ENCODE results near the gene ZSCAN16.

ZSCAN16 gene

DNA sequence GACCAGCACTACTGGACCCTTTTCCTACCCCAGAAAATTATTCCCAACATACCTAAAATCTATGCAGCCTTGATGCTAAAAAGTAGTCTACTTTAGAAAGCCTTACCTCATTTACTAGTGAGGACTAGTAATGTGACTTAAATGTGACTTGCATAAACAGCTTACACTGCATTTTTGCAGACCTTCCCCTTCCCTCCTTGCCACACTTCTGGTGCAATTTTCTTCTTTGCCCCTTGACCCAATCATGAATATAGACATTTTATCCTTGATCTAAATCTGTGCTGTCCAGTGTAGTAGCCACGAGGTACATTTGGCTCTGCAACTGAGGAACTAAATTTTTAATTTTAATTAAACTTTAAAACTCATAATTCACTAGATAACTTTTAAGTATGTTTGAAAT, 10.3 kb downstream of the ZSCAN16 start:
- DNase-seq, result no peak

DNA sequence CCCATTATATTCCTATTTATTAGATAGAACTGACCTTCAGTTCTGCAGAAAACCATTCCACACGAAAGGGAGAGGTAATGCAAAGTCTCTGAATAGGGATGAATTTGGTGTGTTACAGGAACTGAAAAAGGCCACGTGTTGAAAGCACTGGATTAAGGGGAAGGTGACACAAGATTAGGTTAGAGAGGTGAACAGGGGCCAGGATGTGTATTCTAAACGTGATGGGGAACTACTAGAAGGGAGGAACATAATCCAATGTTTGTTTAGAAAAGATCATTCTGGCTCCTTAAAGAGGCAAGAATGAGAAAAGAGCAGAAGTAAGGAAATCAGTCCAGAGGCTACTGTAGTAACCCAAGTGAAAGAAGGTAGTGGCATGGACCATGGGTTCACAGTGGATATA, 11.0 kb downstream of the ZSCAN16 start:
- DNase-seq, result no peak

DNA sequence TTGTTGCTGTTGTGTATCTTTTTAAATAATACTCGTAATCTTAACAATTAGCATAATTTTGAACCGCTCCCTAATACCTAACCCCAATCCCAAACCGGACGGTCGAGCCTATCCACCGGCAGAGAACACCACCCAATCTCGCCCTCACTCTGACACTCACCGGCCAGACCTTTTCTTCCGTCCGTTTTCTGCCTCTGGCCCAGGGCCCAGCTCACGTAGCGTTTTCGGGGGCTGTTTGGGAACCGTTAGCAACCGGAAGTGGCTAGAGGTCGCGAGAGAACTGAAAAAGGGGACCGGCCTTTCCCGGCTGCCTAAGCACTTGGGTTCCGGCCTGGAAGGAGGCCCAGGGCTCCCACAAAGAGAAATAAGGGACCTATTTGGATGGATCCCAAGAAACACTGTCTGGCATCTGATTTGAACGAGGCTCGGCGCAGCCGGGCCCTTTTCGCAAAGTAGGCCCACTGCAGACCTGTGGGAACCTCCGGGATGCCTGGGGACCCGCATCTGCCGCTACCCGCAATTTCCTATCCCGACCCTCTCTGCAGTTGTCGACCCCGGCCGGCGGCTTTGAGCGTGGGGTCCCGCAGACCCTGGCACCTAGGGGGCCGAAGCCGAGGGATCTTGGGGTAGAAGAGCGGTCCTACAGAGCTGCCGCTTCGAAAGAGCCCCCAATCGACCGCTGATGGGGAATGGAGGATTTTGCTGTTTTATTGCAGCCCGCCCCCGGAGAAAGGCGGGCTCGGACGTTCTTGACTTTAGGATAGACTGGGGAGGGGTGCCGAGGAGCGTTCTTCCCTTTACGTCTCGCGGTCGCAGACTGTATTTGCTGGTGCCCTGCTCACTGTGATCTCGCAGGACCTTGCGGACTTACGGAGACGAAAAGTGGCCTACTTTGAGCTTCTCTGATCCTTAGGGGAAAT, 12.4 kb downstream of the ZSCAN16 start:
- DNase-seq, result peak; percentile 56 to 86

DNA sequence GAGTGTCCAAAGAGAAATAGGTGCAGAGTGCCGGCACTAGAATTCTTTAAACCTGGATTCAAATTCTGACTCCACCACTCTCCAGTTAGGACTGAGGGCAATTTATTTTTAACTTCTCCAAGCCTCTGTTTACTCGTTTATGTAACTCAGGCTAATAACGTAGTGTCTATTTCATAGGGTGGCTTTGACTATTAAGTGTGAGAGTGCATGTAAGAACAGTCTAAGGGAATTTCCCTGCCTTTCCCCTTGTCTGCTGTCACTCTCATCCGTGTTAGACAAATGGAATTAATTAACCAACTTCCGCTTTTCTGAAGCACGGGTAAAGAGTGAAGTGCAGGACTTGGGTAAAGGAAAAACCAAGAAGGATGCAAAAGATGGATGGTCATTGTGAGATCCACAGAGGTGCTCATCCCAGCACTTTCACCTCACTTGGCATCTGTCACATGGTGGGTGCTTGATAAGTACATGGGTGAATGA, 13.1 kb downstream of the ZSCAN16 start:
- DNase-seq, result no peak

DNA sequence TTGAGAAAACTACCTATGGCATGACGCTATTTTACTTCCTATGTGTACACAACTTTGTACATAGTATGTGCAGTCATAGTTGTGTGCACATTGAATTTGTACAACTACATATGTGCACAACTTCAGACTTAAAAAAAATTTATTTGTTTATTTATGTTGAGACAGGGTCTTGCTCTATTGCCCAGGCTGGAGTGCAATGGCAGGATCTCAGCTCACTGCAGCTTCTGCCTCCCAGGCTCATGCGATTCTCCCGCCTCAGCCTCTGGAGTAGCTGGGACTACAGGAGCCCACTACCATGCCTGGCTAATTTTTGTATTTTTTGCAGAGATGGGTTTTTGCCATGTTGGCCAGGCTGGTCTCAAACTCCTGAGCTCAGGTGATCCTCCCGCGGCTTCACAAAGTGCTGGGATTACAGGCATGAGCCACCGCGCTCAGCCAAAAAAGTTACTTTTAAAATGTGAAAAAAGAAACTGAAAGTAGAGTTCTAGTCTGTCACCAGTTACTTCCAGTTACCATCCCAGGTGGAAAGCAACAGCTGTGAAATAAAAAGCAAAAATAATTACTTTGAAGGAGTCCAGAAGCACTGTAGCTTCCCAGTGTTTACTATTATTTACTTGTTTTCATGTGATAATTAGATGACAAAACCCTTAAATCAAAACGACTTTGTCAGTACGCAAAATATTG, 15.6 kb downstream of the ZSCAN16 start:
- no peak for DNase-seq

DNA sequence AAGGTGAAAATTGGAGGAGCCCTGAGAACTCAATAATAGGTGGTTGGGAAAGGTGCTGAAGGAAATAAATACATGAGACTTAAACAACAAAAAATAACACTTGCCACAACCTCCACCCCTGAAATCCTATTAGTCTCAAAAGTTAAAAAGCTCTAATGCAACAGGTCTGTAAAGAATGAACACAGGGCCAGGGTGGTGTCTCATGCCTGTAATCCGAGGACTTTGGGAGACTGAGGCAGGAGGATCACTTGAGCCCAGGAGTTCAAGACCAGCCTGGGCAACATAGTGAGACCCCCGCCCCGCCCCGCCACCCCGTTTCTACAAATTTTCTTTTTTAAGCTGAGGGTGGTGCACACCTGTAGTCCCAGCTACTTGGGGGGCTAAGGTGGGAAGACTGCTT, 16.2 kb downstream of the ZSCAN16 start:
- DNase-seq, result no peak

DNA sequence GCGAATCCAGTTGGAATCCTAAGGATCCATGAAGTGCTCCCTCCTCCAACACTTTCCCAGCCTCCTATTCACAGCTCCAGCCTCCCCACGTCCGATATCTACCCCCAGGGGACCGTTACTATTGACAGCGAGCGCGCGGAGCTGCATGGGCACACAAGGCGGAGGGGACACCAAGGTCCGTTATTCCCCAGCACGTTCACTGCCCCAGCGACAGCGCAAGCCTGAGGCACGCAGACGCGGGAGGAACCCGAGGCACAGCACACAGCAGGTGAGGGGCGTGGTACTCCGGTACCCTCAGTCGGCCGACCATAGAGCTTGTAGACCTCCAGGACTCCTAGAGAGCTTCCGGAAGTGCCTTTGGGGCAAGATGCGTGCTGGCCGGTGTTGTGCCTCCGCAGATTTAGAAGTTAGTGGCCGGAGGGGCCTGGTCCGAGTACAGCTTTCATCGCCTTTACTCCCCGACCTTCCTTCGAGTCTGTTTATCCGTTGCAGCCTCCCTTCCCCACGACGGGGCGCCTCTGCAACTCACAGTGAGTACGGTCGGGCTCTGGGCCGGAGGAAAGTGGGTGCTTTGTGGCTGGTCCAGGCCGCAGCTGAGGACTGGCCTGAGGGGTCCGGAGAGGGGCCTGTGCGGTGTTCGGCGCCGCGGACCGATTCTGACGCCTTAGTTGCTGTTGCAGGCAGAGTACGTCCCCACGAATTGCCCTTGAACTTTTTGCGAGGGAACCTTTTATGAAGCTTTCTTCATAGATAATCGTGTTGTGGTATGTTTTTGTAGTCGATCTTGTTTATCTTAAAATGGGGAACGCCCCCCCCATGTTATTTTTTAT, 17.3 kb downstream of the ZSCAN16 start, which contains the start of gene ZKSCAN8:
ZKSCAN8 (plus strand) TSS at position 384 of the 830 bp plus-strand sequence. CDS start 6,525 bp downstream, outside the sequence.
- peak; percentile 69 to 78 for DNase-seq

DNA sequence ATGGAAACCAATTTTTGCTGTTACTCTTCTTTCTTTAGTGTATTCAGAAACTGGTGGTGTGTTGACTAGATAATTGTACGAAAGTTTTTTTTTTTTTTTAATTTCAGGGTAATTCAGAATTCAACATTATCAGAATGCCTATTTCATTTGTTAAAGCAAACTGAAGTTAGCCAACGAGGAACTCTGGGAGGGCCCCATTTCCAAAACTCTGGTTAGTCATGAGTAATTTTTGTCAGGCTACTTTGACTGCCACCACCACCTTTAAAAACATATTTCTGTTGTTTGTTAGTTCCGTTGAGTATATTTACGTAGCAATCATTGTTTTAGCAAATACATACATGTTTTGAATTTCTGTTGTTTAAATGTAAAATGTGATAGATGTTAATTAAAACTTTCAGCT, 18.0 kb downstream of the ZSCAN16 start:
- no peak for DNase-seq

DNA sequence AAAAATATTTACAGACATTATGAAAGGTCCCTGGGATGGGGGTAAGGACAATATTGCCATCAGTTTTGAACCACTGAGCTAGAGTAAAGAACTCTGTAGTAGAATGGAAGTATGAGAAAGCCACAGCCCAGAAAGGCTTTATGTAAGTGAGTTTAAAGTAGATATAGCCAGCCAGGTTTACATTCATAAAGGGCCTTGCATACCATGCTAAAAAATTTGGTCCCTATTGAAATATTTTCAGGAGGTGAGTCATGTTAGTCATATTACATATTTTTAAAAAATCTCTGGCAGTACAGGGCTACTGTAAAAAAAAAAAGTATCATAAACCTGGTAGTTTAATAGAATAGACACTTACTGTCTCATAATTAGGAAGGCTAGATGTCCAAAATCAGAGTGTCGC, 20.8 kb downstream of the ZSCAN16 start:
- no peak for DNase-seq

DNA sequence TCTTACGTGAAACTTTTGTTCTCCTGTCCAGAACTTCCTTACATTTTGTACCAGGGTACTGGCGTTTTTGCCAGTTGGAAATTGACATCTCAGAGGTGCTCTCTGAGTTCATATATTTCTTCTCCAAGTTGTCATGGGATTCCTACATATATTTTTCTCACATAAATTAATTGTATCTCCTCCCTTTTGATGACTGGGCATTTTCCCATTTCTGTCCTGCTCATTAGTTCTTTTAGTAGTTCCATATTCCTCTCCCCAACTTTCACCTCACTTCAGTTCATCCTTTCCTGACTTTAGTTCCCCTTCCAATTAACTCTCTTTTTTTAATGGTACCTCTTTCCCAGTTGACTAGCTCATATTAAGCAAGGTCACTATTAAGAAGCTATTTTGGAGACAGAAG, 28.1 kb downstream of the ZSCAN16 start:
- no peak for DNase-seq

DNA sequence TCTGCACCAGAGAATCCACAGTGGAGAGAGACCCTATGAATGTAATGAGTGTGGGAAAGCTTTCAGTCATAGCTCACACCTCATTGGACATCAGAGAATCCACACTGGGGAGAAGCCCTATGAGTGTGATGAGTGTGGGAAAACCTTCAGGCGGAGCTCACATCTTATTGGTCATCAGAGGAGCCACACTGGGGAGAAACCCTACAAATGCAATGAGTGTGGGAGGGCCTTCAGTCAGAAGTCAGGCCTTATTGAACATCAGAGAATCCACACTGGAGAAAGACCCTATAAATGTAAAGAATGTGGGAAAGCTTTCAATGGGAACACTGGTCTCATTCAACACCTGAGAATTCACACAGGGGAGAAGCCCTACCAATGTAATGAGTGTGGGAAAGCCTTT, 29.1 kb downstream of the ZSCAN16 start:
- DNase-seq, result no peak

DNA sequence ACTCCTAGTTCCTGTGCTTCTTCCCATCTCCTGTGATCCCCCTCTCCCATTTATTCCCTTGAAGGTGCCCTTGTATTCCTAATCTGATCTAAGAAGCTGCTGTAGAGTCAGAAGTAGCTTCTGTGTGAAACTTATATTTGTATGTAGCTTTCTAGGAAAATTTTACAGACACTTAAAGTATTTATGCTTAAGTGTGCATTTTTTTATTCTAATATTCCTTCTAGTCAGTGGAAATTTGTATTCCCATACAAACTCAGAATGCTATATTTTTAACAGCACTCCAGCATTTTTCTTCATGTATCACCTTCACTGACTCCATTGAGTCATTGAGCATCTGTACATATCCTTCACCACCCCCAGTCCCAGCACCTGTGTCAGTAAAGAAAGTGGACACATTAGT, 29.9 kb downstream of the ZSCAN16 start:
- no peak for DNase-seq

DNA sequence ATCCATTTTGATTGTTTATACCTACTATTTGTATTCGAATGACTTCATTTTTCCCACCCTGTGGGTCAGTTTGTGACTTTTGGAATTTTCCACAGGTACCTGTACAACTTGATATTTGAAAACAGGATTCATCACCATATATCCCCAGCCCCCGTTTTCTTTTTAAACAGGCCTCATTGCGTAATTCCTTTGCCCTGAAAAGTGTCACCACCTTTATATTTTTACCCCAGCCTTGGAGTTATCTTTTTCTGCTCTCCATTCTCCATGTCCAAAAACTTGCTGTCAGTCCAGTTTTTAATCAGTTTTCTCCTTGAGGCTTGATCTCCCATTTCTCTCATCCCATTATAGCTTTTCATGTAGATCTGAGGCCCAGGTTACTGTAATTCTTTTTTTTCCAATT, 33.9 kb downstream of the ZSCAN16 start:
- no peak for DNase-seq

DNA sequence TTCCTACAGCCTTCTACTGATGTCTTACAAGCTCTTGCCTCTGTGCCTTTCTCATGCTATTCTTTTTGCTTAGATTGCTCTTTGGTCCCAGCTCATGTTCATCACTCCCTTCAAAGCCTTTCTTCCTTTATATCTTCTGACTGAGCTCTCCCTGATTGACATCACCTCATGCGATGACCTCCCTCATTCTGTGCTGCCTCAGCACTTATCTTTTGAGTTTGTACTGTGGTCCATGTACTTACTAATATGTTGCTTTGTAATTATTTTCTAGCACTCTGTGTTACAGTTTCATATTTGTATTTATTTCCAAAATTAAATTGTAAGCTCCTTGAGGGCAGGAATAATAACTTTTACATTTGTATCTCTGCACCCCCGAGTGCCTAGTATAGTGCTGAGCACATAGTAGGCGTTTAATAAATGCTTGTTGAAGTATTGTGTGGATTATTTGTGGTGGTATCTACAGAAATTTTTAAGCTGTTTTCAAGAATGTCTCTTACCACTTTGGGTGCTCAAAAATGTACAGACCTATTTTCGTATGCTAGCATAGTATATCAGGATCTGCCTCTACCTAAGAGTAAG, 34.7 kb downstream of the ZSCAN16 start:
- DNase-seq, result no peak

DNA sequence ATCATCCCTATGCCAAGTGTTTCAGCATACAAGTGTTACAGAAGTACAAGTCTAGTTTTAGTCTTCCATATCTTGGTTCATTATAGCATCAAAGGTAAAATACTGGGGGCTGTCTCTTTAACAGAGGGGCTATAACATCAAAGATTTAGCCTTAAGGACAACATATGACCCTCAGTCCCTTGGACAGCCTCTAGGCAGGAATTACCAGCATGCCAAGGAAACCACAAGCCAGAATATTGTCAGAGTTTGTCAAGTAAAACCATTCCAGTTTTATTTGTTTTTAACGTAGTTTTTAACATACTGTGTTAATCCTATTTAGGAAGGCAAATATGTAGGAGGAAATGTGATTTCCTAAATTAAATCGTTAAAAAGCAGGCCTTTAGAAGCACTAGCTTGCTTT, 35.8 kb downstream of the ZSCAN16 start:
- DNase-seq, result no peak

DNA sequence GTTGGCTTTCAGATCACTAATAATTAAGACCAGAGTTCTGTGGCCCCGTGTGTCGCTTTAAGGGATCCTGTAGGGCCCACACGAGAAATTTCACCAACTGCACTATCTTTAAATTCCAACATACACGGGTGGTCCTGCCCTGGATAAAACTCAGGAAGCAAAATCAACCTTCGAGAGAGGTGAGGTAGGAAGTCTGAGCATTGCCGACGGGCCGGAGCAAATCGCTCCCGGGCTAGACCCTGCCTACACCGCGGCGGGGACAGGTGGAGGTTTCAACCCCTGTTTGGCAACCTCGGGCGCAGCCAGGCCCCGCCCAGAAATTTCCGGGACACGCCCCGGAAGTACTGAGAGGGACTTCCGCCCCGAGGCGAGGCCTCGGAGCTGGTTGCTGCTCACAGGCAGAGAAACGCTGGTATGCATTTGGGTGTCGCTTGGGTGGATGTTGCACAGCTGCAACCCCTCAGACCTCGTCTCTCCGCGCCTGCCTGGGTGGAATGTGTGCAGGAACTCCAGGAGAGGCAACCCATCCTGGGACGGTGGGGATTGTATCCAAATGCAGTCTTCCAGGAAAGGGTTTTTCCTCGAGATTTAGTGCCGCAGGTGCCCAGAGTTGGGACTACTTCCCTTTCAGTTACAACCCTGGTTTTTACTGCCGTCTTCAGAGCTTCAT, 37.1 kb downstream of the ZSCAN16 start:
- peak; percentile 51 to 65 for DNase-seq

DNA sequence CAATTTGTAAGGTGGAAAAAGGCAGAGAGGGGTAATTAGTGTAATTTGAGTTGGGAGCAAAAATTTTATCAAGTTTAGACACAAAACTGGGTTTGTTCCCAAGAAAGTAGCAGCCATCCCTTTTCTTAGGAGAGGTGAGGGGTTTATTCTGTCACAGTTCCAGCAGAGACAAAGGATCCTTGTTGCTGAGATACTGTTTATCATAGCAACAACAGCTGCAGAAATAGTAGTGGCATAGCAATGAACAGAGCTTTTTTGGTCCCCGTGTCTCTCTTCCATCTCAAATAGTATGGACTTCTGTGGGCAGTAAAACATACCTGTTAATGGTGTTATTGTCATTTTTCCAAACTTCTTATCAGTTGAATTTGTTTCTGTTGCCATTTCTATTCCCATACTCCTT, 41.2 kb downstream of the ZSCAN16 start:
- no peak for DNase-seq

DNA sequence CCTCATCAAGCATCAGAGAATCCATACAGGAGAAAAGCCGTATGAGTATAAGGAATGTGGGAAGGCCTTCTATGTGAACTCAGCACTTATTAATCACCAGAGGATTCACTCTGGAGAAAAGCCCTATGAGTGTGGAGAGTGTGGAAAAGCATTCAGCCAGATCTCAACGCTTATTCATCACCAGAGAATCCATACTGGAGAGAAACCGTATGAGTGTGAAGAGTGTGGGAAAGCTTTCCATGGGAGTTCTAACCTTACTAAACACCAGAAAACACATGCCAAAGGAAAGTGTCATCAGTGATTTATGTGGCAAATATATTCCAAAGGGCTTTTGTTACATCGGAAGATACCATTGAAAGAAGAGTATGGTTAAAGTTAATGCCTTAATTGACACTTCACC, 42.7 kb downstream of the ZSCAN16 start:
- DNase-seq, result no peak

DNA sequence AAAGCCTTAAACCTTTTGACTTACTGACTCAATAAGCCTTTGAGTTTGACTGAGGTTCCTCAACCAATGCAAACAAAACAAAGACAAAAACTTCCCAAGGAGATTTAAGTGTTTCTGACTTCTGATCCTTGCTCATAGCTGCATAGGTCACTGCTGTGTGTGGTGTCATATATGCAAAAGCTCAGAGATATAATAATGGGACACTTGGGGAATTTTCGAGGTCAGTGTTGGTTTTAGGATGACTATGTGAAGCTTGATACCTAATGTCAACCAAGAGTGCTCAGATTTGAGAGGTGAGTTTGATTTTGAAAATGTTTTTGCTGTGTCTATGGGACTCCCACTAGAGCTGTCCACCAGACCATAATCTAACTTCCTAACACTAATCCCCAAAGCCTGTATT, 43.5 kb downstream of the ZSCAN16 start:
- DNase-seq, result no peak

DNA sequence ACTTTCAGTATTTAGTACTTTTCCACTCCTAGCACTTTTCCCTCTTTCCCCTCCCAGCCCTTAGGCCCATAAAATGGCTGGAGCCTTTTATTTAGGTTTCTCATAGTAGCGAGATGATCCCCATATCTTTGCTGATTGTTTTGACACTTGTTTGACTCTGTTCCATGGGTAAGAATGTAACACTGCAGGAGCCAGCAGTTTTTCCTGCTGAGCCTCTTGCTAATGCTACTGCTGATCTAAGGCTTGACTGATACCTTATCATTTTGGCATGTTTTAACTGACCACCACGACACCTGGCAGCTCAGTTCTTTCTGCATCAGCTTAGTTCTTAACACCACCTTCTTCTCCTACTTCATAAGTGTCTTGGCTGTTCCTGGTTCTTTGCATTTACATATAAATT, 46.9 kb downstream of the ZSCAN16 start:
- DNase-seq, result no peak

DNA sequence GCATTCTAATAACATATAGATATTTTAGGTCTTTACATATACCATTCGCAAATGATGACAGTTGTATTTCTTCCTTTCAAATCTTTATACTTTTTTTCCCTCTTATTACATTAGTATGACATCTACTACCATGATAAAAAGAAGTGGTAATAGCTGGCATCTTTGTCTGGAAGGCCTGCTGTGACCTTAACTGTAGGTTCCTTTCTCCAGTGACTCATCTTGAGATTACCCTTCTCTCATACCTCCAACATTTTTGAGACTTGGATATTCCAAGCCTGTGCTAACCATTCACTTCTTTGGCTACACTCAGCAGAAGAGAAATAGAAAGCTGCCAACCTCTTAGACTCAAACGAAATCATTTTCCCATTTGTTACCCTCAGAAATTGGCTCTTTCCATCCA, 47.6 kb downstream of the ZSCAN16 start:
- DNase-seq, result no peak

DNA sequence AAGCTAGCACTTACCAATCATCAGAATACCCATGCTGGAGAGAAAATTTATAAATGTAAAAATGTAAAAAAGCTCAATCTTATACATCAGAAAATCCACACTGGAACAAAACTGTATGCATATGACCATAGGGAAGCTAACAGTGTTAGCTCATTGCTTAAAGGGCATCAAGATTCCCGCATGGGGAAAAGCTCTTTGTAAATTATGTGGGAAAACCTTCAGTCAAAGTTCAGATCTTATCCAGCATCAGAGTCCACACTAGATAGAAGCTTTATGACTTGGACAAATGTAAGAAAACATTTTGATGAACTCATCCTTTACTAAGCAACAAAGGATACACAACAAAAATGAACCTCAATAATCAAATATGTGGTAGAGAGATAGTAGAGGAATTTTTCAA, 52.0 kb downstream of the ZSCAN16 start:
- no peak for DNase-seq
